Activated CD8-positive, alpha-beta memory T cell treated with anti-CD3 and anti-CD28 coated beads, Interleukin-2, amount 50 U/mL, for 24 hours (primary cell): ENCODE measurements around the gene MBLAC1.

Experiments
- DNase-seq: peaks from one replicate; pipeline ENCODE4 v3.0.0-alpha.2; 2020; ENCODE audit errors: extremely low read depth

The MBLAC1 gene

GRCh38 chr7:100171087-100171681 lies 44.4 kb downstream of the MBLAC1 start:
- DNase-seq, result no peak

GRCh38 chr7:100171840-100172239 lies 45.1 kb downstream of the MBLAC1 start:
- DNase-seq, result no peak

- DNase-seq, result no peak
These were observed 47.2 kb downstream of the MBLAC1 start for GRCh38 chr7:100173806-100174495.

- no peak for DNase-seq
These were observed 47.8 kb downstream of the MBLAC1 start for GRCh38 chr7:100174582-100174981.

- no peak for DNase-seq
These were observed 48.6 kb downstream of the MBLAC1 start for GRCh38 chr7:100175296-100175935.

- no peak for DNase-seq
These were observed 49.6 kb downstream of the MBLAC1 start for GRCh38 chr7:100176096-100177044.

GRCh38 chr7:100177045-100178001 lies 50.6 kb downstream of the MBLAC1 start, which contains the start of the genes GPC2 and STAG3:
Gene GPC2, minus strand, starts transcription at chr7:100177381. Its CDS starts 182 bp downstream, at chr7:100177199.
Gene STAG3, plus strand, starts transcription at chr7:100177918. Its CDS starts 2,639 bp downstream, at chr7:100180557.
- peak; percentile 95 for DNase-seq
